ENCODE results near the gene UBXN1. TPM values are rescaled to one million over a fixed set of nuclear protein-coding genes. Genes with fewer than 3 reads are reported as not detected.

UBXN1 gene
- total and polyA plus RNA-seq, 10 of the 15 experiments (the other 5 are each of a cell fraction or from before 2014, with no cell fraction given), result 7.0 to 173 (median 106) TPM

- peaks cover 4% of the 10 kb centered on the region; the same call in 1 of the 2 replicates for H3K4me1 ChIP-seq (ENCODE audit: control insufficient read depth, insufficient read depth, low read length)
These were observed 34.7 kb downstream of the UBXN1 start for GRCh38 chr11:62644220-62644619.

GRCh38 chr11:62632492-62632891, 46.4 kb downstream of the UBXN1 start:
- no peak overlapping the region for H3K27ac ChIP-seq (ENCODE audit: control insufficient read depth, insufficient read depth)
- no peak overlapping the region for H3K4me3 ChIP-seq
- intact Hi-C loops (cut with micrococcal nuclease; ENCODE audit: unreplicated experiment), result no loop called here
- FAIRE-seq (no peak), ATAC-seq (no peak), DNase-seq (ENCODE audit: low read depth, low spot score) (no peak)
- no peak overlapping the region for H3K4me2 ChIP-seq (ENCODE audit: control insufficient read depth, insufficient read depth)
- no peak overlapping the region for H2AFZ ChIP-seq (ENCODE audit: control insufficient read depth, low read depth, low read length)
- in situ Hi-C loops (cut with MboI), result no loop called here
- H3K79me2 ChIP-seq (ENCODE audit: control insufficient read depth, insufficient read depth, low read length), result no peaks in the 10 kb centered on the region
- H3K36me3 ChIP-seq (ENCODE audit: control insufficient read depth in 2 of 2, insufficient read depth in 2 of 2, low read length in 1 of 2), result peaks cover 34 to 44% of the 10 kb centered on the region in 2 experiments
- ChIA-PET POLR2A (no interaction called here), RAD21 (ENCODE audit: unreplicated experiment) (interaction anchor here (0.6 kb wide), 1 partner anchor 13 kb away, joined by 3 read pairs; no protein-coding TSS in a partner anchor), SMC1A (ENCODE audit: uncharacterized antibody, unreplicated experiment) (no interaction called here), CTCF (no interaction called here)
- no peak overlapping the region for H3K9ac ChIP-seq (ENCODE audit: control insufficient read depth, insufficient read depth, low read length)
- no peaks in the 10 kb centered on the region for H3K27me3 ChIP-seq (replicated peaks in 1 of 2; ENCODE audit: control insufficient read depth in 2 of 2, insufficient read depth in 2 of 2, low read length in 1 of 2)
- no TSS peak for BruUV-seq (replicated peaks)
- H4K20me1 ChIP-seq (ENCODE audit: control insufficient read depth, insufficient read depth), result no peaks in the 10 kb centered on the region
- H3K9me3 ChIP-seq (replicated peaks; ENCODE audit: control insufficient read depth, insufficient read depth, low read length), result no peaks in the 10 kb centered on the region
- 100% methylated on average over 6 of the region's 6 CpGs for WGBS (ENCODE audit: insufficient coverage, insufficient replicate concordance, low lambda C conversion rate, missing lambda C conversion rate)
- no peaks in the 10 kb centered on the region for H3K4me1 ChIP-seq (ENCODE audit: control insufficient read depth, insufficient read depth, low read length)
- TF ChIP-seq CEBPB (IDR thresholded peaks at IDR 0.05; ENCODE audit: borderline replicate concordance in 1 of 2, low read depth in 2 of 2, low read length in 2 of 2) (no peak), ZNF622 (IDR thresholded peaks at IDR 0.05) (no peak), USF2 (IDR thresholded peaks at IDR 0.05; ENCODE audit: borderline replicate concordance, low read depth, low read length) (no peak), POLR2AphosphoS5 (IDR thresholded peaks at IDR 0.05; ENCODE audit: low read length) (no peak), CBX5 (IDR thresholded peaks at IDR 0.05; ENCODE audit: low read depth) (no peak), PBX3 (IDR thresholded peaks at IDR 0.05; ENCODE audit: insufficient replicate concordance, low read depth, low read length) (no peak), SREBF1 (IDR thresholded peaks at IDR 0.05; ENCODE audit: low read length) (no peak), SMAD5 (IDR thresholded peaks at IDR 0.05; ENCODE audit: low read depth) (no peak), CHD1 (IDR thresholded peaks at IDR 0.05; ENCODE audit: low read depth, low read length) (no peak), SUZ12 (IDR thresholded peaks at IDR 0.05; ENCODE audit: unreplicated experiment) (no peak), BCL11A (IDR thresholded peaks at IDR 0.05; ENCODE audit: low read depth, low read length) (no peak)

More at GRCh38 chr11:62644220-62644619, 34.7 kb downstream of the UBXN1 start:
- intact Hi-C loops (cut with micrococcal nuclease; ENCODE audit: unreplicated experiment) (no loop called here), in situ Hi-C loops (cut with MboI) (no loop called here)
- DNase-seq (ENCODE audit: low read depth, low spot score) (no peak), FAIRE-seq (no peak), ATAC-seq (no peak)
- ChIA-PET SMC1A (ENCODE audit: uncharacterized antibody, unreplicated experiment) (interaction anchor here (0.6 to 3.1 kb wide), 4 partner anchors 11 to 24 kb away, joined by 3 to 9 read pairs (median 4); no protein-coding TSS in a partner anchor), POLR2A (interaction anchor here (0.8 to 14.6 kb wide), 4 partner anchors 11 to 32 kb away, joined by 3 to 295 read pairs (median 6); partner anchors contain the start of genes B3GAT3, C11orf98, CSKMT and LBHD1), RAD21 (ENCODE audit: unreplicated experiment) (interaction anchor here (1.2 kb wide), 1 partner anchor 19 kb away, joined by 3 read pairs; no protein-coding TSS in a partner anchor), CTCF (interaction anchor here (0.6 to 1.4 kb wide), 5 partner anchors 20 to 438 kb away, joined by 3 to 6 read pairs (median 3); partner anchors contain the start of genes C11orf98 and CSKMT)
- H2AFZ ChIP-seq (ENCODE audit: control insufficient read depth, low read depth, low read length), result no peak overlapping the region
- H4K20me1 ChIP-seq (ENCODE audit: control insufficient read depth, insufficient read depth), result no peaks in the 10 kb centered on the region
- BruUV-seq (replicated peaks), result no TSS peak
- H3K27ac ChIP-seq (ENCODE audit: control insufficient read depth, insufficient read depth), result no peak overlapping the region
- H3K79me2 ChIP-seq (ENCODE audit: control insufficient read depth, insufficient read depth, low read length), result peaks cover 37% of the 10 kb centered on the region
- H3K27me3 ChIP-seq (replicated peaks in 1 of 2; ENCODE audit: control insufficient read depth in 2 of 2, insufficient read depth in 2 of 2, low read length in 1 of 2), result no peaks in the 10 kb centered on the region
- peaks cover 10 to 11% of the 10 kb centered on the region in 2 experiments; a peak in 3 of 4 replicates for H3K36me3 ChIP-seq (ENCODE audit: control insufficient read depth in 2 of 2, insufficient read depth in 2 of 2, low read length in 1 of 2)
- no peak overlapping the region for H3K9ac ChIP-seq (ENCODE audit: control insufficient read depth, insufficient read depth, low read length)
- TF ChIP-seq ATF3 (IDR thresholded peaks at IDR 0.05; ENCODE audit: borderline replicate concordance, extremely low read depth, low read depth, low read length), result no peak
- TF ChIP-seq EP300 (IDR thresholded peaks at IDR 0.05; ENCODE audit: borderline replicate concordance in 1 of 2, control insufficient read depth in 1 of 2, low read depth in 2 of 2, low read length in 2 of 2), result no peak
- TF ChIP-seq FOXM1 (IDR thresholded peaks at IDR 0.05; ENCODE audit: low read depth, low read length), result no peak
- no peak for TF ChIP-seq IRF4 (IDR thresholded peaks at IDR 0.05; ENCODE audit: low read depth, low read length)
- no peak for TF ChIP-seq CREM (IDR thresholded peaks at IDR 0.05; ENCODE audit: low read depth)
- TF ChIP-seq BRCA1 (IDR thresholded peaks at IDR 0.05; ENCODE audit: low read depth, low read length), result no peak
- TF ChIP-seq NRF1 (conservative IDR thresholded peaks at IDR 0.05; ENCODE audit: low read depth, low read length), result no peak
- no peak for TF ChIP-seq CBX3 (IDR thresholded peaks at IDR 0.05; ENCODE audit: borderline replicate concordance, low read depth)
- no peak for TF ChIP-seq SIN3A (IDR thresholded peaks at IDR 0.05; ENCODE audit: low read depth, low read length)
- no peak for TF ChIP-seq RB1 (IDR thresholded peaks at IDR 0.05; ENCODE audit: borderline replicate concordance)
- WGBS (ENCODE audit: insufficient coverage, insufficient replicate concordance, low lambda C conversion rate, missing lambda C conversion rate), result 89% methylated on average over 7 of the region's 8 CpGs
- no peak overlapping the region for H3K4me3 ChIP-seq
- no peaks in the 10 kb centered on the region for H3K9me3 ChIP-seq (replicated peaks; ENCODE audit: control insufficient read depth, insufficient read depth, low read length)
- no peak overlapping the region for H3K4me2 ChIP-seq (ENCODE audit: control insufficient read depth, insufficient read depth)
